GM15510 (cell line): Measurements from ENCODE around the gene WDR1.

Source experiments
- POLR2A ChIP-seq: IDR thresholded peaks from 3 replicates; pipeline ENCODE4 v1.6.1; 2011; ENCODE audit warnings: borderline replicate concordance; ENCODE audit not compliant: insufficient read length; ENCODE audit errors: extremely low read depth

WDR1 gene

GRCh38 chr4:10101671-10102473 is 14.7 kb downstream of the WDR1 start:
- TF ChIP-seq POLR2A = no peak

GRCh38 chr4:10100734-10101216 is 15.8 kb downstream of the WDR1 start:
- TF ChIP-seq POLR2A = no peak

GRCh38 chr4:10099499-10100325 is 16.9 kb downstream of the WDR1 start:
- no peak for TF ChIP-seq POLR2A

GRCh38 chr4:10098780-10099160 is 17.8 kb downstream of the WDR1 start:
- TF ChIP-seq POLR2A = no peak

- TF ChIP-seq POLR2A = no peak
Measured at GRCh38 chr4:10097906-10098779, 18.5 kb downstream of the WDR1 start.

- no peak for TF ChIP-seq POLR2A
Measured at GRCh38 chr4:10096978-10097335, 19.6 kb downstream of the WDR1 start.

GRCh38 chr4:10096201-10096977 is 20.2 kb downstream of the WDR1 start:
- no peak for TF ChIP-seq POLR2A

GRCh38 chr4:10095296-10095991 is 21.2 kb downstream of the WDR1 start:
- no peak for TF ChIP-seq POLR2A

- TF ChIP-seq POLR2A = no peak
Measured at GRCh38 chr4:10094841-10095240, 21.8 kb downstream of the WDR1 start.

GRCh38 chr4:10093801-10094552 is 22.6 kb downstream of the WDR1 start:
- TF ChIP-seq POLR2A = no peak

- no peak for TF ChIP-seq POLR2A
Measured at GRCh38 chr4:10093271-10093621, 23.4 kb downstream of the WDR1 start.

- no peak for TF ChIP-seq POLR2A
Measured at GRCh38 chr4:10092481-10093270, 23.9 kb downstream of the WDR1 start.
